Brain microvascular endothelial cell (primary cell): ENCODE data around the gene TSTD2.

Experiments used
- DNase-seq: peaks from one replicate; pipeline ENCODE4 v3.0.0-alpha.2; 2020
- H3K27ac ChIP-seq: fragments of 250-450 bp; sonication (Bioruptor Pico); 2 replicates; pipeline ENCODE4 v1.5.1; 2020; ENCODE audit warnings: mild to moderate bottlenecking, moderate library complexity
- H3K27me3 ChIP-seq: fragments of 250-450 bp; sonication (Bioruptor Pico); replicated peaks from 2 replicates; pipeline ENCODE4 v1.5.1; 2020; ENCODE audit warnings: mild to moderate bottlenecking
- H3K36me3 ChIP-seq: fragments of 250-450 bp; sonication (Bioruptor Pico); replicated peaks from 2 replicates; pipeline ENCODE4 v1.5.1; 2020; ENCODE audit warnings: mild to moderate bottlenecking
- H3K4me3 ChIP-seq: 2 replicates; pipeline ENCODE4 v1.5.1; 2011; ENCODE audit warnings: low read depth, mild to moderate bottlenecking, control low read depth, low read length, moderate library complexity
- in situ Hi-C: cut with HindIII; loops from 2 replicates; pipeline ENCODE4 v1.10.0; 2017; ENCODE audit warnings: low sequenced_read_pairs, low pct_ligation_motif_present
- TF ChIP-seq, protein P1 (sequence below): IDR thresholded peaks from 2 replicates; pipeline ENCODE4 v1.5.1; 2011; ENCODE audit warnings: low read depth, mild to moderate bottlenecking, moderate library complexity, low read length, control low read depth, inconsistent platforms; ENCODE audit errors: missing control alignments

The TSTD2 gene

DNA sequence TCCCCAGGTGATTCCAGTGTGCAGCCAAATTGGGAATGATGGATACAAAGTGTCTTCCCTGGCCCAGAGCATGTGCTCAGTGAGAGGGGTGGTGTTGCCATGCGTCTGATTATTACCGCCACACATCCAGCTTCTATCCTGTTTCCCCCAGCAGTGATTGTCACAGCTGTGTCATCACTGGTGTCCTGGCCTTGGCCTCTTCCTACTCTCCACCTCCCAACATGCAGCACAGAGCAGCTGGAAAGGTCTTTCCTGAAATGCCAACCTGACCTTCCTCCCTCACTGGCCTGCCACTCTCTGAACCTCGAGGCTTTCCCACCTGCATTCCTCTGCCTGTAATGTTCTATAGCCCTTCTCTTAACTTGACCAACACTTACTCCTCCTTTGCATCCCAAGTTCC lies 71.7 kb downstream of the TSTD2 start:
- Histone ChIP-seq H3K27me3 (no peaks in the 10 kb centered on the region), H3K36me3 (no peaks in the 10 kb centered on the region), H3K27ac (no peak overlapping the region), H3K4me3 (no peak overlapping the region)
- TF ChIP-seq, protein P1, sequence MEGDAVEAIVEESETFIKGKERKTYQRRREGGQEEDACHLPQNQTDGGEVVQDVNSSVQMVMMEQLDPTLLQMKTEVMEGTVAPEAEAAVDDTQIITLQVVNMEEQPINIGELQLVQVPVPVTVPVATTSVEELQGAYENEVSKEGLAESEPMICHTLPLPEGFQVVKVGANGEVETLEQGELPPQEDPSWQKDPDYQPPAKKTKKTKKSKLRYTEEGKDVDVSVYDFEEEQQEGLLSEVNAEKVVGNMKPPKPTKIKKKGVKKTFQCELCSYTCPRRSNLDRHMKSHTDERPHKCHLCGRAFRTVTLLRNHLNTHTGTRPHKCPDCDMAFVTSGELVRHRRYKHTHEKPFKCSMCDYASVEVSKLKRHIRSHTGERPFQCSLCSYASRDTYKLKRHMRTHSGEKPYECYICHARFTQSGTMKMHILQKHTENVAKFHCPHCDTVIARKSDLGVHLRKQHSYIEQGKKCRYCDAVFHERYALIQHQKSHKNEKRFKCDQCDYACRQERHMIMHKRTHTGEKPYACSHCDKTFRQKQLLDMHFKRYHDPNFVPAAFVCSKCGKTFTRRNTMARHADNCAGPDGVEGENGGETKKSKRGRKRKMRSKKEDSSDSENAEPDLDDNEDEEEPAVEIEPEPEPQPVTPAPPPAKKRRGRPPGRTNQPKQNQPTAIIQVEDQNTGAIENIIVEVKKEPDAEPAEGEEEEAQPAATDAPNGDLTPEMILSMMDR, result no peak
- DNase-seq, result no peak
- in situ Hi-C loops, result no loop called here

DNA sequence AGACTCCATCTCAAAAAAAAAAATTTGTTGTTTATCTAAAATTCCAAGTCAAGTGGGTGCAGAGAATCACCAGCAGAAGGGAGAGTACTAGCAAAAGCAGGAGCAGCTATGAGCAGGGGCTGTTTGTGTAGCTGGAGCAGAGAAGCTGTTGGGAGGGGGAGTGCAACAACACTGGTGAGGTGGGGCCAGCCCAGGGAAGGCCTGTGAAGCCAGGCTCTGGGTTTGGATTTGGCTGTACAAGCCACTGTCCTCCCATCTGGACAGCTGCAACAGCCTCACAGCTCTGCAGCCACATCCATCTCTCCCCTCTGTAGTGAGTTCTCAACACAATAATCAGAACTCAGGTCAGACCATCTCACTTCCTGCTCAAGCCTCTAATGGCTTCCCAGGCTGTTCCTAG lies 72.3 kb downstream of the TSTD2 start:
- TF ChIP-seq, protein P1, result no peak
- H3K27me3 ChIP-seq, result no peaks in the 10 kb centered on the region
- H3K27ac ChIP-seq, result no peak overlapping the region
- H3K4me3 ChIP-seq, result no peak overlapping the region
- in situ Hi-C loops, result no loop called here
- DNase-seq, result no peak
- no peaks in the 10 kb centered on the region for H3K36me3 ChIP-seq

DNA sequence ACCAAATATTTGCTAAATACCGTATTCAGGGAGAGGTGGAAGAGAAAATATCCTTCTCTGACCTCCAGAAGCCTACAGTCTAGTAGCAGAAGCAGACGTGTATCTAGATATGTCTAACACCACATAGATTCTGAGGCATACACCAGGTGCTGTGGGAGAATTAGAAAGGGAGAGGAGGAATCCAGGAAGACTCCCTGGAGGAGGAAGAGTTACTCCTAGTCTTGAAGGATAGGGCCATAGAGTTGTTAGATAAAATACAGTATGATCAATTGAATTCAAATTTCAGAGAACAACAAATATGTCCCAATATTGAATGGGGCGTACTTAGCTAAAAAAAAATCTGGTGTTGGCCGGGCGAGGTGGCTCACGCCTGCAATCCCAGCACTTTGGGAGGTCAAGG lies 73.0 kb downstream of the TSTD2 start:
- H3K27me3 ChIP-seq, result no peaks in the 10 kb centered on the region
- H3K27ac ChIP-seq, result no peak overlapping the region
- no peaks in the 10 kb centered on the region for H3K36me3 ChIP-seq
- DNase-seq, result no peak
- TF ChIP-seq, protein P1, result no peak
- in situ Hi-C loops, result no loop called here
- H3K4me3 ChIP-seq, result no peak overlapping the region

DNA sequence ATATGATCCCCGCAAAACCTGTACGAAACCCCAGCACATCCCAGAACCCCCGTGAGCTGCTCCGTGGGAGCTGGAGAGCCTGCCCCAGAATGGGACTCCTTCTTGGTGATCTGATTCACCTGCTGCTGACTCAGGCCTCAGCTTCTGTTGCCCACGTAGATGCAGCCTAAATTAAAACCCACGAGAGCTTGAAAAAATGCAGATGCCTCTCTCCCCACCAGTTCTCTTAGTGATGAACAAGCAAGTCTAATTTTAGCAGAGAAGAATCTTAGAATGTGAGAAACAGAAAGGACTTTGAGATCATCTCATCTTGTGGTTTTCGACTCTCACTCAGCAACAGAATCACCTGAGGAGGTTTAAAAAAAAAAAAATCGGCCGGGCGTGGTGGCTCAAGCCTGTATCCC lies 74.1 kb downstream of the TSTD2 start:
- DNase-seq, result no peak
- no peaks in the 10 kb centered on the region for H3K27me3 ChIP-seq
- no peaks in the 10 kb centered on the region for H3K36me3 ChIP-seq
- TF ChIP-seq, protein P1, result no peak
- in situ Hi-C loops, result no loop called here
- H3K27ac ChIP-seq, result no peak overlapping the region
- H3K4me3 ChIP-seq, result no peak overlapping the region

DNA sequence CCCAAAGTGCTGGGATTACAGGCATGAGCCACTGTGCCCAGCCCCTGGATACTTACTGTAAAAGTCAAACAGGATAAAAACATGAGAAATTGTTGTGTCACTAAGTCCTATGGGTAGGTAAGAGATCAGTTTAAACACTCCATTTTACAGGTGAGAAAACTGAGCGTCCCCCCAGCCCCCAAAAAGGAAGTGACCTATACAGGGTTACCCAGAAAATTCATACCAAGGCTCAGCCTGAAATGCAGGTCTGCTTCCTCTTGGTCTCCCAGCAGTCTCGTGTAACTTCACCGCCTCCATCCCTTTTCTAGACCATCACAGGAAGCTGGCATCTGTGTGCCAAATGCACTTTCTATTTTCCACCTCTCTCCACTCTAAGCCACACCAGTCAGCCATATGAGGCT lies 74.5 kb downstream of the TSTD2 start:
- TF ChIP-seq, protein P1, result no peak
- DNase-seq, result no peak
- H3K27ac ChIP-seq, result no peak overlapping the region
- in situ Hi-C loops, result no loop called here
- H3K36me3 ChIP-seq, result no peaks in the 10 kb centered on the region
- H3K27me3 ChIP-seq, result no peaks in the 10 kb centered on the region
- H3K4me3 ChIP-seq, result no peak overlapping the region

DNA sequence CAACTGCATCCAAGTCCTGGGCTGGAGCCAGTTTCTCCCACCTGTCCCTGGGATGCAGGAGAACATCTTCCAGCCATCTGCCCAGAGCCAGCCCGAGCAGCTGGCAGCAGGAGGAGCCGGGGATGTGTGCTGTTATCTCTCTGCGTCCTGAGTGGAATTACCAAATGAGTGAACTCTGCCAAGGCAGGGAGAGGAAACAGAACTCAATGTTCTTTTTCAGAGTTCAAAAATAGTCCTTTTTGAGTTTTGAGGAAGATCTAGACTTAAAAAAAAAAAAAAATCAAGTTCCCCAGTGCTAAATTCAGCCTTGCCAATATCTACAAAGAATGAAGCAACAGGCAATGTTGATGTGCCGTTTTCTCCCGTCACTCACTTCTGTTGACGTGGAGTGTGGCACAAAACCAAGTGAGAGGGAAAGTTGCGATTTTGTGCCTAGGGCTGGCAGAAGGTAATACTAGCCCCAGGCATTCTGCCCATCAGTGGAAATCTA lies 75.5 kb downstream of the TSTD2 start:
- no peak overlapping the region for H3K27ac ChIP-seq
- H3K4me3 ChIP-seq, result no peak overlapping the region
- in situ Hi-C loops, result no loop called here
- TF ChIP-seq, protein P1, result no peak
- no peaks in the 10 kb centered on the region for H3K36me3 ChIP-seq
- DNase-seq, result no peak
- no peaks in the 10 kb centered on the region for H3K27me3 ChIP-seq
